Chondrocyte (in vitro differentiated cells): ENCODE measurements around the gene PPM1K. TPM values are rescaled to one million over a fixed set of nuclear protein-coding genes. Genes with fewer than 3 reads are reported as not detected.

Source experiments
- DNase-seq: peaks from one replicate; pipeline ENCODE4 v3.0.0; 2021; ENCODE audit warnings: mixed read lengths, low spot score
- H3K27ac Mint-ChIP-seq: one replicate; pipeline ENCODE4 v1.8.0; 2021; ENCODE audit warnings: mild to moderate bottlenecking, moderate library complexity, mixed read lengths; ENCODE audit not compliant: unreplicated experiment
- H3K27me3 Mint-ChIP-seq: 2 replicates; pipeline ENCODE4 v1.8.0; 2021; ENCODE audit warnings: low read depth, mixed read lengths
- H3K36me3 Mint-ChIP-seq: 2 replicates; pipeline ENCODE4 v1.8.0; 2021; ENCODE audit warnings: low read depth, mixed read lengths
- H3K4me1 Mint-ChIP-seq: 2 replicates; pipeline ENCODE4 v1.8.0; 2021; ENCODE audit warnings: low read depth, mild to moderate bottlenecking, mixed read lengths
- H3K4me3 Mint-ChIP-seq: one replicate; pipeline ENCODE4 v1.8.0; 2021; ENCODE audit warnings: mild to moderate bottlenecking, moderate library complexity, mixed read lengths; ENCODE audit not compliant: unreplicated experiment
- H3K9me3 Mint-ChIP-seq: 2 replicates; pipeline ENCODE4 v1.8.0; 2021; ENCODE audit warnings: low read depth, mixed read lengths
- CTCF ChIP-seq: fragments of 200-600 bp; sonication (generic); IDR thresholded peaks from 2 replicates; pipeline ENCODE4 v1.5.0; 2021; ENCODE audit warnings: antibody characterized with exemption, mild to moderate bottlenecking, moderate library complexity
- total RNA-seq: library from RNA; stranded (reverse); gene quantifications from 3 replicates; pipeline ENCODE4 v1.2.1, GENCODE V29; 2021

Gene PPM1K
- total RNA-seq, 1 donor from 2014 or later = 17.0 TPM

- H3K36me3 Mint-ChIP-seq = no peaks in the 10 kb centered on the region
- H3K27me3 Mint-ChIP-seq = no peaks in the 10 kb centered on the region
- no peak overlapping the region for H3K4me3 Mint-ChIP-seq
- H3K4me1 Mint-ChIP-seq = no peaks in the 10 kb centered on the region
- TF ChIP-seq CTCF = no peak
- H3K27ac Mint-ChIP-seq = no peak overlapping the region
- no peaks in the 10 kb centered on the region for H3K9me3 Mint-ChIP-seq
- DNase-seq = no peak
Observed at GRCh38 chr4:88244056-88244455, 40.3 kb downstream of the PPM1K start.

GRCh38 chr4:88242144-88242543 lies 42.2 kb downstream of the PPM1K start:
- TF ChIP-seq CTCF = no peak
- H3K9me3 Mint-ChIP-seq = peaks cover 7% of the 10 kb centered on the region
- no peak overlapping the region for H3K4me3 Mint-ChIP-seq
- no peaks in the 10 kb centered on the region for H3K27me3 Mint-ChIP-seq
- H3K36me3 Mint-ChIP-seq = peaks cover 2% of the 10 kb centered on the region
- no peaks in the 10 kb centered on the region for H3K4me1 Mint-ChIP-seq
- H3K27ac Mint-ChIP-seq = no peak overlapping the region
- DNase-seq = no peak

- H3K4me3 Mint-ChIP-seq = no peak overlapping the region
- H3K27me3 Mint-ChIP-seq = no peaks in the 10 kb centered on the region
- no peak for DNase-seq
- no peaks in the 10 kb centered on the region for H3K4me1 Mint-ChIP-seq
- no peak for TF ChIP-seq CTCF
- H3K27ac Mint-ChIP-seq = no peak overlapping the region
- peaks cover 14% of the 10 kb centered on the region for H3K9me3 Mint-ChIP-seq
- H3K36me3 Mint-ChIP-seq = peaks cover 2% of the 10 kb centered on the region
Observed at GRCh38 chr4:88240297-88240714, 44.1 kb downstream of the PPM1K start.

GRCh38 chr4:88230969-88231771 lies 53.2 kb downstream of the PPM1K start:
- H3K36me3 Mint-ChIP-seq = no peaks in the 10 kb centered on the region
- DNase-seq = no peak
- H3K9me3 Mint-ChIP-seq = peaks cover 16% of the 10 kb centered on the region
- no peaks in the 10 kb centered on the region for H3K27me3 Mint-ChIP-seq
- H3K4me1 Mint-ChIP-seq = peaks cover 9% of the 10 kb centered on the region
- H3K27ac Mint-ChIP-seq = peak overlapping the region; percentile 37
- TF ChIP-seq CTCF = no peak
- peak overlapping the region; percentile 27 for H3K4me3 Mint-ChIP-seq

- H3K9me3 Mint-ChIP-seq = peaks cover 16% of the 10 kb centered on the region
- no peak overlapping the region for H3K27ac Mint-ChIP-seq
- no peak for DNase-seq
- H3K27me3 Mint-ChIP-seq = no peaks in the 10 kb centered on the region
- no peak overlapping the region for H3K4me3 Mint-ChIP-seq
- H3K36me3 Mint-ChIP-seq = no peaks in the 10 kb centered on the region
- H3K4me1 Mint-ChIP-seq = peaks cover 9% of the 10 kb centered on the region
- TF ChIP-seq CTCF = no peak
Observed at GRCh38 chr4:88230461-88230891, 53.9 kb downstream of the PPM1K start.
